Ishikawa (cell line): Measurements from ENCODE around the gene LRRC56.

ENCODE experiments used
- CEBPB ChIP-seq: IDR thresholded peaks from 2 replicates; pipeline ENCODE4 v1.6.1; 2012
- CREB1 ChIP-seq: IDR thresholded peaks from 2 replicates; pipeline ENCODE4 v1.6.1; 2012; ENCODE audit warnings: low read depth
- EGR1 ChIP-seq: IDR thresholded peaks from 2 replicates; pipeline ENCODE4 v1.6.1; 2012
- EP300 ChIP-seq: IDR thresholded peaks from 2 replicates; pipeline ENCODE4 v1.6.1; 2012; ENCODE audit warnings: borderline replicate concordance
- MAX ChIP-seq: IDR thresholded peaks from 2 replicates; pipeline ENCODE4 v1.6.1; 2012
- NFIC ChIP-seq: IDR thresholded peaks from 2 replicates; pipeline ENCODE4 v1.6.1; 2012
- REST ChIP-seq: IDR thresholded peaks from 2 replicates; pipeline ENCODE4 v1.6.1; 2012; ENCODE audit warnings: low read depth, mild to moderate bottlenecking
- TAF1 ChIP-seq: IDR thresholded peaks from 2 replicates; pipeline ENCODE4 v1.6.1; 2012; ENCODE audit warnings: low read depth, mild to moderate bottlenecking
- USF1 ChIP-seq: IDR thresholded peaks from 2 replicates; pipeline ENCODE4 v1.6.1; 2012
- ZBTB7A ChIP-seq: IDR thresholded peaks from 2 replicates; pipeline ENCODE4 v1.6.1; 2012; ENCODE audit warnings: low read depth

- no peak for TF ChIP-seq EP300
- TF ChIP-seq CEBPB: no peak
- TF ChIP-seq REST: no peak
- no peak for TF ChIP-seq MAX
- TF ChIP-seq NFIC: no peak
- no peak for TF ChIP-seq EGR1
- TF ChIP-seq TAF1: no peak
- TF ChIP-seq ZBTB7A: no peak
- TF ChIP-seq CREB1: no peak
- TF ChIP-seq USF1: no peak
Measured at GRCh38 chr11:548700-549603, 11.6 kb downstream of the LRRC56 start.
